Measurements from ENCODE around the gene R3HDM4.

Gene R3HDM4

DNA sequence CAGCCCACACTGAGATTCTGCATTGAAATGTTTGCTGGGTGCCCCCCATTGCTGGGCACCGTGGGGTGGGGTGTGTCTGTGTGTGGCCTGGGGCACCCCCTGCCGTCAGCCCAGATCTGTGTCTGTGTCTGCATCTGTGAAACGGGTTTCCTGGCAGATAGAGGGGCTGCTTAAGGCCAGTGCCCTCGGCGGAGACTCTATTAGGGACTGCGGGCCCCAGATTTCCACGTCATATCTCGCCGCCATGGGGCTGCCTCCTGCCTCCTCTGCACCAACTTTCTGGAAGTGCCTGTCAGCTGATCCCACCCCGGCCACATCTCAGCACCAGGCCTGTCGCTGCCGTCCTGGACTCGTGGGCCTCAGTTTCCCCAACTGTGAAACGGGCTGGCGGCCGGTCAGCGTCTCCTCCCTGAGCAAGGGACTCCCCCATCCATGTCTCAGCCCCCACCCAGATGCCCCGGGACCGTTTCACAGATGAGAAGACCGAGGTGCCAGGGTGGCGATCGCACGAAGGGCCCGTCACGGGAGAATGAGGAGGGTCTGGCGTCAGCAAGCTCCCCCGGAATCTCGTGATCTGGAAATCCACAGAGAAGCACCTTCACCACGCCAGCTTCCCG, 34.2 kb upstream of the R3HDM4 start:
- no peak for DNase-seq (ENCODE audit: low read depth)

DNA sequence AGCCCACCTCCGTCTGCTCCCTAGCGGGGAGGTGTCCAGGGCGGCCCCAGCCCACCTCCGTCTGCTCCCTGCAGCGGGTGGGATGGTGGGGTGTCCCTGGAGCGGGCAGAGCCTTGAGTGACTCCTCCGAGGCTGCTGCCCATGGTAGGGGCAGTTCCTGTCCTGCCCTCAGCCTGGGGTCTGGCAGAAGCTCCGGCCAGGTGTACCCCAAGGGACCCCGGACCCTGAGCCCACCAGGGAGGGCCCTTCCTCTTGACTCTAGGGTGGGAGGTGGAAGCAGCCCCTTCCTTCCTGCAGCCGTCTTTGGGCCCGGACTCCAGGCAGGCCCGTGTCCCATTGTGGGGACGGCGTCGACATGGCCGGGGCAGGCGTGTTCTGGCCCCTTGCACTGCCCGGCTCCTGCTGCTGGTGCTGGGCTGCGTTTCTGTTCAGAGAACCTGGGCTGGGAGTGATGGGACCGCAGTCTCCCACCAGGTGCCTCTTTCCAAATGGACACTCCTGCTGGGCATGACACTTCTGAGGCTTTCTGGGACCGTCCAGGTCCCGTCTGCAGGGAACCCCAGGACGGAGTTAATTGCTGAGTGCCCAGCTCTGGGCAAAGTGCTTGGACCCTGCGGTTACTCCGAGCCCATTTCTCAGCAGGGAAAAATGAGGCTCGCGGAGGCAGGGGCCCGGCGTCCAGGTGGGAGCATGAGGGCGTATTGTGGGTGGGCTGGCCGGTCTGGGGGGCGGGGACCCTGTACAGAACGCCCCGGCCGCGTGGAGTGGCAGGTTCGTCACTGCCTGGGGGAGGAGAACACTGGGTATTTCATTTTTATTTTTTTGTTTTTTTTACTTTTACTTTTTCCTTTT, 32.6 kb upstream of the R3HDM4 start:
- no peak for DNase-seq (ENCODE audit: low read depth)

- DNase-seq (ENCODE audit: low read depth), result no peak
Observed at GRCh38 chr19:944663-945241, 31.7 kb upstream of the R3HDM4 start.

- no peak for DNase-seq (ENCODE audit: low read depth)
Observed at GRCh38 chr19:944171-944567, 31.1 kb upstream of the R3HDM4 start.

- DNase-seq (ENCODE audit: low read depth), result no peak
Observed at GRCh38 chr19:943551-944170, 30.6 kb upstream of the R3HDM4 start.

DNA sequence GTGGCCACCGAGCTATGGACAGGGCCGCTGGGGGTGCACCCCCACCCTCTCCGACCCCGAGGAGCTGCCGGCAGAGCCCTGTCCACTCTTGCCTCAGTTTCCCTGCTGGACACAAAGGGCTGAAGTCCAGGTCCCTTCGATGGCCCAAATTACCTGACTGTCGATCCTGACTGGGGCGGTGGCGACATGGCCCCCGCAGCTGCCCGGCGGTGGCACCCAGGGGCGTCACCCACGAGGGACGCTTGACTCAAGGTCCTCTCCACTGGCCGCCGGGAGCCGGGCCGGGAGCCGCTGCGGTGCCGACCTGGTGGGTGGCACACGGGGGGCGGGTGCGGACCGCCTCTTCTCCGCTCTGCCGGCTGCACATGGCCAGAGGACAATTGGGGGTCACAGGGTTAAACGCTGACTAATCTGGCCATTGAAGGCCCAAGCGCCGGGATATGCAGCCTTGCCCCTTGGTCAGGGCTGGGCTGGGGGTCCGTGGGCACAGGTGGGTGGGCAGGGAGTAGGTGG, 29.2 kb upstream of the R3HDM4 start:
- no peak for DNase-seq (ENCODE audit: low read depth)

GRCh38 chr19:941292-942132, 28.5 kb upstream of the R3HDM4 start:
- no peak for DNase-seq (ENCODE audit: low read depth)

- DNase-seq (ENCODE audit: low read depth), result no peak
Observed at GRCh38 chr19:940591-941291, 27.7 kb upstream of the R3HDM4 start.

GRCh38 chr19:939922-940321, 26.9 kb upstream of the R3HDM4 start:
- DNase-seq (ENCODE audit: low read depth), result no peak

DNA sequence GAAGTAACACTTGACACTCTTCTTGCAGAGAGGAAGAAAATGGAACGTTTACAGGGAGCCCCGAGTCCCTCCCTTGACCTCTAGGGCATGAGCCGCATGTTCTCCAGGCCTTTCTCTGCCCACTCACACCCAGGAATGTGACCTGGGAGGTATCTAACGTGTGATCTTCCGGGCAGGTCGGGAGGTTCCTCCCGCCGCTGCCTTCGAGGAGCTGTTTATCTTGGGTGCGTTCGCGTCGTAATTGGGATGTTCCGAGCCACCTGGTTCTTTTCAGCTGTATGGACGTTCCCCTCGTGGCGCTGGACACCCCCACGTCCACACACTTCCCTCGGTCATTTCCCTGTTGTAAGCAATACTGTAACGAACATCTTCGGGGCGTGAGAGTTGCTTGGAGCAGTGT, 26.4 kb upstream of the R3HDM4 start:
- DNase-seq (ENCODE audit: low read depth), result no peak

DNA sequence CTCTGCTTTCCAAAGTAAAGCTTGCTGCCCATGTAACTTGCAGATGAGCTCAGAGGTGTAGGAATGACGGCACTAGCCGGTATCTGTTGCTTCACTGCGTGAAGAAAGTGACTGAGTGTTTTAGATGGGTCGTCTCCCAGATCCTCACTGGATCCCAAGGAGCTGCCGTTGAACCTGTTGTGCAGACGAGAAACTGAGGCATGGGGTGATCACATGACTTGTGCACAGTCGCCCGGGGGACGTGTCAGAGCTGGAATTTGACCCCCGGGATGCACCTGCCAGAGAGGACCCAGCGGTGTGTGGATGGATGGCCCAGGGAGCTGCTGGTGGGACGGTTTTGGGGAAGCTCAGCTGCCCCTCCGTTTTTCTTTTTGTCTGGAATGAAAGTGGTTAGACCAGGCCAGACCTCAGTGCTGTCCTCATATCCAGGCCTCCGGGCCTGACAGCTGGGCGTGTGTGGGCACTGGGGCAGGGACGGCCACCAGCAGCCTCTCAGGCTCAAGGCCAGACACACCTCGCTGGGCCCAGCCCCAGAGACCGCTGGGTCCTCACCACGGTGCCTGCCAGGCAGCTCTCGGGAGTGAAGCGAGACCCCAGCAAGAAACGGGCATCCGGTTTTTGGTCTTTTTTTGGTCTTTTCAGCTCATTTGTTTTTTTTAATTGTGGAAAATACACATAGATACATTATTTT, 25.4 kb upstream of the R3HDM4 start:
- no peak for DNase-seq (ENCODE audit: low read depth)

DNA sequence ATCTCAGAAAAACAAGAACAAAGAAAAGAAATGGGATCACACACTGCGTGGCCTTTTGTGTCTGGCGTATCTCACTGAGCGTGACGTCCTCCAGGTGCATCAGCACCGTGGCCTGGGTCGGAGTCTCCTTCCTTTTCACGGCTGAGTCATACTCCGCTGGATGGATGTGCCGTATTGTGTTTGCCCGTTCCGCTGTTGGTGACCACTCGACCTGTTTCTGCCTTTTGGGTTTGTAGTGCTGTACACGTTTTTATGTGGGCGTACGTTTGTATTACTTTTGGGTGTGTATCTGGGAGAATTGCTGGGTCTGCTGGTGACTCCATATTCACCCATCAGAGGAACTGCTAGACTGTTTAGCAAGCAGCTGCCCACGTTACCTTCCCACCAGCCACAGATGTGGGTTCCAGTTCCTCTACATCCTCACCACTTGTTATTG, 24.3 kb upstream of the R3HDM4 start:
- no peak for DNase-seq (ENCODE audit: low read depth)

- no peak for DNase-seq (ENCODE audit: low read depth)
Observed at GRCh38 chr19:936175-936546, 23.1 kb upstream of the R3HDM4 start.

GRCh38 chr19:934865-935479, 22.0 kb upstream of the R3HDM4 start:
- peak; percentile 73 for DNase-seq (ENCODE audit: low read depth)

DNA sequence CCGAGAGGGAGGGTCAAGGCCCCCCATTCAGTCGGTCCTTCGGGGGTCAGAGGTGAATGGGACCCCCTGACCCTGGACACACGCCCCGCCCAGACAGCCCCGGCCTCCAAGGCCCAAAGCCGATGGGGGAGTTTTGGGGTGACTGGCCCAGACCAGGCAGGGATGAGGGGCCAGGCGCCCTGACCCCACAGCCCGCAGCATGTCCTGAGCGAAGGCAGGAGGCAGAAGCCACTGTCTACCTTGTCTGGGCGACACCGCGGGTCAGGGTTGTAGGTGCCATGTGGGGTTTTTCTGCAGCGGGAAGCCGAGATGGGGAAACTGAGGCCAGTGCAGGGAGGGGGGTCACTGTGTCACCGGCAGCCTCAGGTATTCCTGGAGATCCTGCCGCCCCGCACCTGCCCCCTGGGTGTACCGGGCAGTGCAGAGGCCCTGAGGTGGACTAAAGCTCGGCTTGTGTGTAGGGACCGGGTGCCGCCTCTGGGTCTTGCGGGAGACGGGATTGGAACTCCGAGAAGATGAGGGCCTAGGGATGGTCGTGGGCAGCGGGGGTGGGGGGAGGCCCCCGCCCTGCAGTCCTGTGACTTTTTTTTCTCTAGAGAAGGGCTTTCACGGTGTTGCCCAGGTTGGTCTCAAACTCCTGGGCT, 21.3 kb upstream of the R3HDM4 start:
- no peak for DNase-seq (ENCODE audit: low read depth)

DNA sequence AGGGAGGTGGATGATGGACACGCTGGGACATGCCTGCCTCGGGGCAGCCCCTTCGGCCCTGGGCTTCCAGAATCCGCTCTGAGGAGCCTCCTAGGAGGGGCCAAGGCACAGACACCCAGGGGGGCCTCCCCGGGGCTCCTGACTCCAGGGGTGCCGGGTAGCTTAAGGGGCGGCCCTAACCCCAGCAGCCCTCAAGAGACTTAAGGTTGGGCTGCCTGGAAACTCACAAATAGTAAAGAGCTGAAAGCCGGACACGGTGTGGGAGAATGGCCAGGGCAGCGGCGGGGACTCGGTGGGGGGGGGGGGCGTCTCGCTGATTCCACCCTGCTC, 20.5 kb upstream of the R3HDM4 start:
- no peak for DNase-seq (ENCODE audit: low read depth)

DNA sequence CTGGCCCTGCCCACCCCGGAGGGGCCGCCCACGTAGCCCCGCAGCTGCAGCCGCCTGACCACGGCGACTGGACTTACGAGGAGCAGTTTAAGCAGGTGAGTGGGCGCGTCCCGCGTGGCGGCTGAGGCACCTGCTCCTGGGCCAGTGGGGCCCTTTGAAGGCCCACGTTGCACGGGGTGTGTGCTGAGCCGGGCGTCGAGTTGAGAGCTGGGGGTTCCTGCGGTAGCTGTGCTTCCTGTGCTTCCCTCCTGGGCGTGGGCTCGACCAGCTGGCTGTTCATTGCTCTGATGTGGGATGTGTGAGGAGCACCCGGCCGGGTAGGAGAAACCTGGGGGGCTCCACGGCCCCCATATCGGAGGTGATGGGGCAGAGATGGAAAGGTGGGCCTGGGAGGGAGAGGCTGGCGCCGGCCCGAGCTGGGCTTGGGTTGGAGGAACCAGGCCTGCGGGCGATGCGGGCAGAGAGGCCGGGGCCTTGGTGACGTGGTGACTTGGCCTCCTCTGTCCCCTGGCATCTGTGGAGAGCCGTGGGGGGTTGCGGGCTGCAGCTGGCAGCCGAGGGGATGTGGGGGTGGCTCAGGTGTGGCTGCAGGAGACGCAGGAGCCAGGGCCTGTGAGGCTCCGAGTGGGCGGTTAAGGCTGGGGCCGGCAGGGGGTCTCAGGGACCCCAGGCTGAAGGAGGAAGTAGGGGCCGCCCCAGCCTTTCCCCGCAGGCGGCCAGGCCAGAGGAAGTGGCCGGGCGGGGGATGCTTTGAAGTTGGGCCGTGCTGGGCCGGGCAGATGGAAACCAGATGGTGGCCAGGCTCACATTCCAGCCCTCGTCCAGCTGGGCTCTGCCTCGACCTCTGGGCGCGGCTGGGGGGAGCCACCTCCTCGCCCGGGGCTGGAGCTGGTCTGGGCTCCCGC, 19.9 kb upstream of the R3HDM4 start:
- DNase-seq (ENCODE audit: low read depth), result peak; percentile 80

DNA sequence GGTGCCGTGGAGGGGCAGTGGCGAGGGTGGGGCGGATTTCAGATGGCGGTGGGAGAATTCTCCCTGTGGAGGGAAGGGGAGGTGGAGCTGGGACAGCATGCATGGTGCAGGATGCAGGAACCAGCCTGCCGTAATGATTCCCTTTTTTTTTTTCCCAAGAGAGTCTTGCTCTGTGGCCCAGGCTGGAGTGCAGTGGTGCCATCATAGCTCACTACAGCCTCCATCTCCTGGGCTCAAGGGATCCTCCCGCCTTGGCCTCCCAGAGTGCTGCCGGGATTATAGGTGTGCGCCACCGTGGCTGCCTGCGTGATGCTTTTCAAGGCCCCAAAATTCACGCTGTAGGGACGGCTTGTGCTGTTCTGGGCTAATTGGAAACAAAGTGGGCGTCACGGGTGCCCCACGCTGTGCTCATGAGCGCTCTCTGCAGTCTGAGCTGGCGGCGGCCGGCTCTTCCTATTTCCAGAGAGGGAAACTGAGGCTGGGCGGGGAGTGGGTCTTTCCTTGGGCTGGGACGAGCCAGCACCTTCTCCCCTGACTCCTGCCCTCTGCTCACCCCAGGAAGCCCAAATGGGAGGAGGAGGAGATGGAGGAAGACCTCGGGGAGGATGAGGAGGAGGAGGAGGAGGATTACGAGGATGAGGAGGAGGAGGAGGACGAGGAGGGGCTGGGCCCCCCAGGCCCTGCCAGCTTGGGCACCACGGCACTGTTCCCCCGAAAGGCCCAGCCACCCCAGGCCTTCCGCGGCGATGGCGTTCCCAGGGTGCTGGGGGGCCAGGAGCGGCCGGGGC, 19.0 kb upstream of the R3HDM4 start:
- DNase-seq (ENCODE audit: low read depth), result no peak

Measured in fibroblast of the conjunctiva (primary cell).